ENCODE measurements around the gene TBX2. TPM values are rescaled to one million over a fixed set of nuclear protein-coding genes. Genes with fewer than 3 reads are reported as not detected.
A peak's percentile ranks its signal among the peaks of the same experiment; 100 is the strongest.

TBX2 gene
- total and polyA plus RNA-seq, 2 experiments from 2014 or later, result 19.6 to 27.5 TPM

DNA sequence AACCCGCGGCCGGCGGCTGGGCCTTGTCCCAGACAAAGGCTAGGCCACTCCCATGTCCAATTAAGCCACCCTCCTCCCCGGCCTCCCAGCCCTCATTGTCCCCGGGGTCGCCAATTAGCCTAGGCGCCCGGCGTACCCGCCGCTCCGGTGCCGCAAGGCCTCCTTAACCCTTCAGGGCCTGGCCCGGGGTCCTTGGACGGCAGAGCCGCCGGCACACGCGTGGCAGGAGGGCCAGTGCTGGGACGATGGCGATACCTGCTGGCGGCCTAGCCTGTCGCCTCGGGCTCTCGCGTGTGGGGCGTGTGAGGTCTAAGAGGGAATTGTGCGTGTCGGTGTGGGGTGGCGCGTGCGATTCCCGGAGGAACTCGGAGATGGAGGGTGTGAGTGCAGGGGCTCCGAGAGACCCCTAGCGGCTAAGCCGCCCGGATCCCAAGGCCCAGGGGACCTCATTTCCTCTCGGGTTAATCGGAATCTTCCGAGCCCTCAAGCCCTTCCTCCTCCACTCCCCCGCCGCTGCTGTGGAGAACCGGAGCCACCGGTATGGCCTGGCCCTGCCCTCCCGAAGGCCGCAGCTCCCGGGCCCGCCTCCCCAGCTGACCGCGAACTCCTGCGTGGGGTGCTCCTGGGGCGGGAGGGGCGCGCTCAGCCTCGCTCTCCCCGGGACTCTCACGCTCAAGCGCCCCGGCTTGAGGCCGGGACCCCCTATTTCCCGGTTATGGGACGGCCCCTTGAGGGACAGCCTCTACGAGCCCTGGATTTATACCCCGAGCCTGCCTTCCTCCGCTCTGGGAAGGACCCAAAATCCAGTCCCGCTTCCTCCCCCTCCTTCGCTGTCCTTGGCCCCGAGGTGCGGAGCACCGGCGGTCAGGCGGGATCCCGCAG lies 11.9 kb downstream of the TBX2 start:
- peak overlapping the region; percentile 99 for H3K27ac ChIP-seq
- peak overlapping the region; percentile 68 for H3K4me3 ChIP-seq
- peak; percentile 79 for DNase-seq (ENCODE audit: low spot score)
- H2AFZ ChIP-seq, result peak overlapping the region; percentile 93
- no peaks in the 10 kb centered on the region for H3K36me3 ChIP-seq (replicated peaks; ENCODE audit: insufficient read depth, low read depth)
- peaks cover 42% of the 10 kb centered on the region for H3K4me1 ChIP-seq (ENCODE audit: insufficient read depth)
- TF ChIP-seq, protein P1, sequence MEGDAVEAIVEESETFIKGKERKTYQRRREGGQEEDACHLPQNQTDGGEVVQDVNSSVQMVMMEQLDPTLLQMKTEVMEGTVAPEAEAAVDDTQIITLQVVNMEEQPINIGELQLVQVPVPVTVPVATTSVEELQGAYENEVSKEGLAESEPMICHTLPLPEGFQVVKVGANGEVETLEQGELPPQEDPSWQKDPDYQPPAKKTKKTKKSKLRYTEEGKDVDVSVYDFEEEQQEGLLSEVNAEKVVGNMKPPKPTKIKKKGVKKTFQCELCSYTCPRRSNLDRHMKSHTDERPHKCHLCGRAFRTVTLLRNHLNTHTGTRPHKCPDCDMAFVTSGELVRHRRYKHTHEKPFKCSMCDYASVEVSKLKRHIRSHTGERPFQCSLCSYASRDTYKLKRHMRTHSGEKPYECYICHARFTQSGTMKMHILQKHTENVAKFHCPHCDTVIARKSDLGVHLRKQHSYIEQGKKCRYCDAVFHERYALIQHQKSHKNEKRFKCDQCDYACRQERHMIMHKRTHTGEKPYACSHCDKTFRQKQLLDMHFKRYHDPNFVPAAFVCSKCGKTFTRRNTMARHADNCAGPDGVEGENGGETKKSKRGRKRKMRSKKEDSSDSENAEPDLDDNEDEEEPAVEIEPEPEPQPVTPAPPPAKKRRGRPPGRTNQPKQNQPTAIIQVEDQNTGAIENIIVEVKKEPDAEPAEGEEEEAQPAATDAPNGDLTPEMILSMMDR (IDR thresholded peaks at IDR 0.05; ENCODE audit: poor library complexity), result peak; percentile 22
- no peak for TF ChIP-seq EZH2phosphoT487 (IDR thresholded peaks at IDR 0.05; ENCODE audit: low read depth, severe bottlenecking, unreplicated experiment)
- no peak for TF ChIP-seq EZH2 (IDR thresholded peaks at IDR 0.05; ENCODE audit: borderline replicate concordance)
- peaks cover 44% of the 10 kb centered on the region for H3K79me2 ChIP-seq
- H3K4me2 ChIP-seq, result peak overlapping the region; percentile 99
- H3K9me2 ChIP-seq (replicated peaks; ENCODE audit: insufficient read depth), result no peaks in the 10 kb centered on the region
- H3K27me3 ChIP-seq, result peaks cover 17% of the 10 kb centered on the region
- 2% methylated on average over 65 of the region's 75 CpGs for WGBS (ENCODE audit: low lambda C conversion rate, missing lambda C conversion rate)
- no peaks in the 10 kb centered on the region for H4K20me1 ChIP-seq (ENCODE audit: insufficient read depth, poor library complexity, severe bottlenecking)
- H3K9me3 ChIP-seq (ENCODE audit: low read depth), result no peaks in the 10 kb centered on the region

DNA sequence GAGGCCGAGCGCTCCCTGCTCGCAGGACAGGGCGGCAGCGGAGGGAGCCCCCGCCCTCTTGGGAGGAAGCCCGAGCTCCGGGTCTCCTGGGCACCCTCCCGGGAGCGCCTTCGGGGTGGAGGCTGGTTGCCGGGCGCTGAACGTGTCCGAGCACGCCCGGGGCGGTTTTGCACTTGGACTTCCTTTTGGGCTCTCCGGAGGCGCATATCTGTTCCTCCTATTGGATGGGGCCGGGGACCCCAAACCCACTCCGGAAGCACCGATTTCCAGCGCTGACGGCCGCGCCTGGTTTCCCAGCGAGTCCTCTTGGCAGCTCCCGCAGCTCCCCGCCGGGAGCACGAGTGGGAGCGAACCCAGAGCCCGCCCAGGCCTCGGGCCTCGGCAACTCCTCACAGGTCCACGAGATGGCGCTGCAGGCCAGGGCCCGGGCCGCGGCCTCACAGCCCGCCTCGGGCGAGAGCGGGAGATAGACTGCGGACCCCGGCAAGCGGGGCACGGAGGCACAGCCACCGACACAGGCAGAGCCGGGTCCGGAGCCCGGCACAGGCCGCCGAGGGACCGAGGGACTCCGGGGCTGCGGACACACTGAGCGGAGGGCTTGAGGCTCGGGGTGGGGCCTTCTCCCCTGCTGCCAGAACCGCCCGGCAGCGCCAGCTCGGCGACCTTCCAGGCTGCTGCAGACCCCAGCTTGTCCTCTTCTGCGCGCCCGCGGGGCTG lies 12.7 kb downstream of the TBX2 start:
- WGBS (ENCODE audit: low lambda C conversion rate, missing lambda C conversion rate), result under 1% methylated on average over 51 of the region's 69 CpGs
- DNase-seq (ENCODE audit: low spot score), result peak; percentile 93
- Histone ChIP-seq H3K9me3 (ENCODE audit: low read depth) (no peaks in the 10 kb centered on the region), H3K4me1 (ENCODE audit: insufficient read depth) (peaks cover 41% of the 10 kb centered on the region), H3K27me3 (peaks cover 15% of the 10 kb centered on the region), H4K20me1 (ENCODE audit: insufficient read depth, poor library complexity, severe bottlenecking) (no peaks in the 10 kb centered on the region), H3K9me2 (replicated peaks; ENCODE audit: insufficient read depth) (no peaks in the 10 kb centered on the region), H2AFZ (peak overlapping the region; percentile 93), H3K4me2 (peak overlapping the region; percentile 99), H3K36me3 (replicated peaks; ENCODE audit: insufficient read depth, low read depth) (no peaks in the 10 kb centered on the region), H3K4me3 (peak overlapping the region; percentile 76), H3K27ac (peak overlapping the region; percentile 99), H3K79me2 (peaks cover 36% of the 10 kb centered on the region)
- TF ChIP-seq, protein P1 (IDR thresholded peaks at IDR 0.05; ENCODE audit: poor library complexity), result peak; percentile 96
- TF ChIP-seq EZH2phosphoT487 (IDR thresholded peaks at IDR 0.05; ENCODE audit: low read depth, severe bottlenecking, unreplicated experiment), result no peak
- TF ChIP-seq EZH2 (IDR thresholded peaks at IDR 0.05; ENCODE audit: borderline replicate concordance), result no peak

DNA sequence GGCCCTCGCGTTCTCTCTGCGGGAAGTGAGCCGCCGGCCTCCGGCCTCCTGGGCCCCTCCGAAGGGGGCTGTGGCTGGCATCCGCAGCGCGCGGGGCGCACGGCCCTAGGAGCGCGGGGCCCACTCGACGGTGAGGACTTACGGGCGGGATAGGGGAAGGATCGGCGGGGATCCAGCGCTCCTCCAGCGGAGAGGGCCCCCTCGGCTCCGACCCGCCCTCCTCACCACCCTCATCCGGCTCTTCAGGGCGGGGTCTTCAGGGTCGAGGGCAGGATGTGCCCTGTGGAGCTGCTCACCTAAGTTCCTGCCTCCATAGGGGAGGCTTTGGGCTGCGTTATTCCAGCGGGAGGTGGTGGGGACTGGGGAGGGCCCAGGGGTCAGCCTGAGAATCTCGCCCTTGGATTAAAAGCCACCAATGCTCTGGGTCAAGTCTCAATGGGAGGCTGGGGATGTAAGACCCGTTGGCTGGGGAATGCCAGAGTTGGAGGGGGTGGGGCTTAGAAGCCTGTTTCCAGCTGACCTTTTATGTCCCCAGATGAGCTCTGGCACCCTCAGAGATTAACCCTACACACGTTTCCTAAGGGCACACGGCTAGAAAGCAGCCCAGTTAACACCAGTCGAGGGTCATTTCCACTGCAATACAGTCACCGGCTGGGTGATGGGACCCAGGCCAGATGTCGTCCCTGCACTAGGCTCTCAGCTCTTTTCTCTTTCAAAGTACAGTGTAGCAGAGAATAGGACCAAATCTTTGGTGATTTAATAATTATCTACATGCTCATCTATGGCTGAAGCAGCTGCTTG lies 13.4 kb downstream of the TBX2 start:
- peak overlapping the region; percentile 93 for H2AFZ ChIP-seq
- H3K79me2 ChIP-seq, result peaks cover 28% of the 10 kb centered on the region
- H3K27ac ChIP-seq, result peak overlapping the region; percentile 99
- H3K4me1 ChIP-seq (ENCODE audit: insufficient read depth), result peaks cover 35% of the 10 kb centered on the region
- TF ChIP-seq EZH2 (IDR thresholded peaks at IDR 0.05; ENCODE audit: borderline replicate concordance) (no peak), EZH2phosphoT487 (IDR thresholded peaks at IDR 0.05; ENCODE audit: low read depth, severe bottlenecking, unreplicated experiment) (no peak)
- no peaks in the 10 kb centered on the region for H3K9me2 ChIP-seq (replicated peaks; ENCODE audit: insufficient read depth)
- H4K20me1 ChIP-seq (ENCODE audit: insufficient read depth, poor library complexity, severe bottlenecking), result no peaks in the 10 kb centered on the region
- no peaks in the 10 kb centered on the region for H3K36me3 ChIP-seq (replicated peaks; ENCODE audit: insufficient read depth, low read depth)
- WGBS (ENCODE audit: low lambda C conversion rate, missing lambda C conversion rate), result 8% methylated on average over 29 of the region's 38 CpGs
- DNase-seq (ENCODE audit: low spot score), result peak; percentile 29
- no peaks in the 10 kb centered on the region for H3K9me3 ChIP-seq (ENCODE audit: low read depth)
- peak overlapping the region; percentile 76 for H3K4me3 ChIP-seq
- H3K4me2 ChIP-seq, result peak overlapping the region; percentile 99
- H3K27me3 ChIP-seq, result peaks cover 7% of the 10 kb centered on the region
